Measurements from ENCODE around the gene RYR2.

Gene RYR2

GRCh38 chr1:237769916-237770315, 727.9 kb downstream of the RYR2 start:
- TF ChIP-seq CTCF (IDR thresholded peaks at IDR 0.05; ENCODE audit: control insufficient read depth, extremely low read depth, insufficient read depth), result no peak
- no peak overlapping the region for H3K4me3 ChIP-seq (ENCODE audit: low read depth, low read length)
- DNase-seq (ENCODE audit: low read depth), result no peak

- TF ChIP-seq CTCF (IDR thresholded peaks at IDR 0.05; ENCODE audit: control insufficient read depth, extremely low read depth, insufficient read depth), result no peak
- no peak overlapping the region for H3K4me3 ChIP-seq (ENCODE audit: low read depth, low read length)
- no peak for DNase-seq (ENCODE audit: low read depth)
Observed at GRCh38 chr1:237772009-237772408, 730.0 kb downstream of the RYR2 start.

- no peak overlapping the region for H3K4me3 ChIP-seq (ENCODE audit: low read depth, low read length)
- no peak for TF ChIP-seq CTCF (IDR thresholded peaks at IDR 0.05; ENCODE audit: control insufficient read depth, extremely low read depth, insufficient read depth)
- DNase-seq (ENCODE audit: low read depth), result no peak
Observed at GRCh38 chr1:237774246-237774645, 732.3 kb downstream of the RYR2 start.

GRCh38 chr1:237779356-237779755, 737.4 kb downstream of the RYR2 start:
- DNase-seq (ENCODE audit: low read depth), result peak; percentile 35
- TF ChIP-seq CTCF (IDR thresholded peaks at IDR 0.05; ENCODE audit: control insufficient read depth, extremely low read depth, insufficient read depth), result no peak
- H3K4me3 ChIP-seq (ENCODE audit: low read depth, low read length), result no peak overlapping the region

- no peak for TF ChIP-seq CTCF (IDR thresholded peaks at IDR 0.05; ENCODE audit: control insufficient read depth, extremely low read depth, insufficient read depth)
Observed at GRCh38 chr1:237786066-237786719, 744.2 kb downstream of the RYR2 start.

GRCh38 chr1:237788069-237788468, 746.1 kb downstream of the RYR2 start:
- H3K4me3 ChIP-seq (ENCODE audit: low read depth, low read length), result no peak overlapping the region
- no peak for DNase-seq (ENCODE audit: low read depth)
- TF ChIP-seq CTCF (IDR thresholded peaks at IDR 0.05; ENCODE audit: control insufficient read depth, extremely low read depth, insufficient read depth), result no peak

More at GRCh38 chr1:237786066-237786719, 744.2 kb downstream of the RYR2 start:
- no peak overlapping the region for H3K4me3 ChIP-seq (ENCODE audit: low read depth, low read length)
- DNase-seq (ENCODE audit: low read depth), result no peak

GRCh38 chr1:237789619-237790018, 747.6 kb downstream of the RYR2 start:
- no peak for DNase-seq (ENCODE audit: low read depth)

More at GRCh38 chr1:237789619-237790018, 747.6 kb downstream of the RYR2 start:
- no peak for TF ChIP-seq CTCF (IDR thresholded peaks at IDR 0.05; ENCODE audit: control insufficient read depth, extremely low read depth, insufficient read depth)
- H3K4me3 ChIP-seq (ENCODE audit: low read depth, low read length), result no peak overlapping the region
